ENCODE data around the gene CAVIN3. TPM values are rescaled to one million over a fixed set of nuclear protein-coding genes. Genes with fewer than 3 reads are reported as not detected.

Gene CAVIN3
- total RNA-seq, 1 experiment from 2014 or later: 18.6 TPM

DNA sequence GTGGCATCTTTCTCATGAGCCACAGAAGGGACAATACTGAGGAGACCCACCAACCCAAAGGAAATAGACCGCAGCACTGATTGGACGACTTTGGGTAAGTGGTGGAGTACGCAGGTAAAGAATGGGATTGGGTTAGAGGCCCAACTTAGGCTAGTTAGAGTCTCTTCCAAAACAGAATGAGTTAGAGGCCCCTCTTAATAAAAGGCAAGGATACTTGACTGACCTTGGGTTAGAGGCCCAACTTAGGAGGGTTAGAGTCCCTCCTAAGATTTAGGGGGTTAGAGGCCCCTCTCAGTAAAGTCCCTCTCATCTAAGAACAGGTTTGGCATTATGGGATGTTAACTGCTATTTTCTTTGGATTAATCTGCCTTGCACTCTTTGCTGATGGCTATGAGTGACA lies 36.1 kb downstream of the CAVIN3 start:
- CTCF ChIA-PET: no interaction called here
- RAD21 ChIA-PET (ENCODE audit: low non-redundant PET in 1 of 2, low total read pairs in 2 of 2, uncharacterized antibody in 2 of 2, unreplicated experiment in 2 of 2): no interaction called here

DNA sequence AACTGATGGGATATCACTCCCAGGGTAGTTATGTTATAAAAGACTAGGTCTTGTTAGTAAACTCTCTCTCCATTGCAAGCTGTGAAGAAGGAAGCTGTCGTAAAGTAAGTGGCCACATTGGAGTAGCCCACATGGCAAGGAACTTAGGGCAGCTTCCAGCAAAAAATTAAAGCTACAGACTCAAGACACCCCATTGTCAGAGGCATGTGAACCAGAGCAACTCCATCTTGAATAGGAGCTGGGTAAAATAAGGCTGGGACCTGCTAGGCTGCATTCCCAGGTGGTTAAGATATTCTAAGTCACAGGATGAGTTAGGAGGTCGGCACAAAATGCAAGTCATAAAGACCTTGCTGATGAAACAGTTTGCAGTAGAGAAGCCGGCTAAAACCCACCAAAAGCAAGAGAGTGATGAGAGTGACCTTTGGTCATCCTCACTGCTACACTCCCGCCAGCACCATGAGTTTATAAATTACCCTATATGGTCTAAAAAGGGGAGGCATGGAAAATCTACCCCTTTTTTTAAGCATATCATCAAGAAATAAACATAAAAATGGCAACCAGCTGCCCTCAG lies 36.8 kb downstream of the CAVIN3 start:
- CTCF ChIA-PET: interaction anchor here (2.4 to 3.9 kb wide), 4 partner anchors 9 to 80 kb away, joined by 12 to 22 read pairs (median 13); no protein-coding TSS in a partner anchor
- no peaks in the 10 kb centered on the region for H3K36me3 ChIP-seq (ENCODE audit: control insufficient read depth in 1 of 2, insufficient read depth in 2 of 2, low read length in 2 of 2)
- RAD21 ChIA-PET (ENCODE audit: low non-redundant PET in 1 of 2, low total read pairs in 2 of 2, uncharacterized antibody in 2 of 2, unreplicated experiment in 2 of 2): no interaction called here
- TF ChIP-seq, protein P1, sequence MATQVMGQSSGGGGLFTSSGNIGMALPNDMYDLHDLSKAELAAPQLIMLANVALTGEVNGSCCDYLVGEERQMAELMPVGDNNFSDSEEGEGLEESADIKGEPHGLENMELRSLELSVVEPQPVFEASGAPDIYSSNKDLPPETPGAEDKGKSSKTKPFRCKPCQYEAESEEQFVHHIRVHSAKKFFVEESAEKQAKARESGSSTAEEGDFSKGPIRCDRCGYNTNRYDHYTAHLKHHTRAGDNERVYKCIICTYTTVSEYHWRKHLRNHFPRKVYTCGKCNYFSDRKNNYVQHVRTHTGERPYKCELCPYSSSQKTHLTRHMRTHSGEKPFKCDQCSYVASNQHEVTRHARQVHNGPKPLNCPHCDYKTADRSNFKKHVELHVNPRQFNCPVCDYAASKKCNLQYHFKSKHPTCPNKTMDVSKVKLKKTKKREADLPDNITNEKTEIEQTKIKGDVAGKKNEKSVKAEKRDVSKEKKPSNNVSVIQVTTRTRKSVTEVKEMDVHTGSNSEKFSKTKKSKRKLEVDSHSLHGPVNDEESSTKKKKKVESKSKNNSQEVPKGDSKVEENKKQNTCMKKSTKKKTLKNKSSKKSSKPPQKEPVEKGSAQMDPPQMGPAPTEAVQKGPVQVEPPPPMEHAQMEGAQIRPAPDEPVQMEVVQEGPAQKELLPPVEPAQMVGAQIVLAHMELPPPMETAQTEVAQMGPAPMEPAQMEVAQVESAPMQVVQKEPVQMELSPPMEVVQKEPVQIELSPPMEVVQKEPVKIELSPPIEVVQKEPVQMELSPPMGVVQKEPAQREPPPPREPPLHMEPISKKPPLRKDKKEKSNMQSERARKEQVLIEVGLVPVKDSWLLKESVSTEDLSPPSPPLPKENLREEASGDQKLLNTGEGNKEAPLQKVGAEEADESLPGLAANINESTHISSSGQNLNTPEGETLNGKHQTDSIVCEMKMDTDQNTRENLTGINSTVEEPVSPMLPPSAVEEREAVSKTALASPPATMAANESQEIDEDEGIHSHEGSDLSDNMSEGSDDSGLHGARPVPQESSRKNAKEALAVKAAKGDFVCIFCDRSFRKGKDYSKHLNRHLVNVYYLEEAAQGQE (IDR thresholded peaks at IDR 0.05; ENCODE audit: low read depth): no peak
- TF ChIP-seq ELF1 (IDR thresholded peaks at IDR 0.05; ENCODE audit: borderline replicate concordance, low read depth): no peak
- TF ChIP-seq SRF (IDR thresholded peaks at IDR 0.05; ENCODE audit: low read depth): no peak
- no peak for TF ChIP-seq ZFX (IDR thresholded peaks at IDR 0.05)
- no peak for TF ChIP-seq EZH2 (IDR thresholded peaks at IDR 0.05)
- TF ChIP-seq SIN3A (IDR thresholded peaks at IDR 0.05; ENCODE audit: low read depth): no peak
- no peak for TF ChIP-seq CEBPB (IDR thresholded peaks at IDR 0.05; ENCODE audit: low read depth)
- no peak for TF ChIP-seq POLR2A (IDR thresholded peaks at IDR 0.05; ENCODE audit: borderline replicate concordance, extremely low read depth, insufficient read depth, insufficient read length)
- no peak for TF ChIP-seq ZNF274 (IDR thresholded peaks at IDR 0.05; ENCODE audit: low read depth, low read length)
- no peak for TF ChIP-seq SP1 (IDR thresholded peaks at IDR 0.05; ENCODE audit: low read depth)
- TF ChIP-seq EGR1 (IDR thresholded peaks at IDR 0.05; ENCODE audit: low read depth): no peak
- no peak for TF ChIP-seq POLR2AphosphoS5 (IDR thresholded peaks at IDR 0.05; ENCODE audit: low read depth, low read length)

More for the DNA sequence above, 36.1 kb downstream of the CAVIN3 start:
- Histone ChIP-seq H2AFZ (ENCODE audit: low read depth, low read length, poor library complexity, severe bottlenecking) (no peak overlapping the region), H3K36me3 (ENCODE audit: control insufficient read depth in 1 of 2, insufficient read depth in 2 of 2, low read length in 2 of 2) (no peaks in the 10 kb centered on the region), H3K79me2 (ENCODE audit: insufficient read depth, low read length) (no peaks in the 10 kb centered on the region), H3K4me2 (ENCODE audit: low read length) (no peak overlapping the region), H3K27me3 (ENCODE audit: insufficient read depth, low read length) (peaks cover 36% of the 10 kb centered on the region), H3K27ac (ENCODE audit: low read depth, low read length) (no peak overlapping the region), H3K4me1 (ENCODE audit: control insufficient read depth in 1 of 2, insufficient read depth in 2 of 2, low read length in 2 of 2) (peaks cover 0 to 10% of the 10 kb centered on the region in 2 experiments; a peak in 3 of 4 replicates), H4K20me1 (ENCODE audit: insufficient read depth) (no peaks in the 10 kb centered on the region), H3K4me3 (replicated peaks in 1 of 2; ENCODE audit: low read depth in 1 of 2, low read length in 2 of 2) (no peak overlapping the region), H3K9me2 (ENCODE audit: insufficient read depth) (no peaks in the 10 kb centered on the region), H3K9me3 (ENCODE audit: control insufficient read depth in 1 of 2, insufficient read depth in 1 of 2, low read depth in 1 of 2, low read length in 2 of 2) (no peaks in the 10 kb centered on the region), H3K9ac (ENCODE audit: low read length) (no peak overlapping the region)
- POLR2A ChIA-PET: no interaction called here
- ATAC-seq (no peak), DNase-seq (ENCODE audit: low read depth, low spot score) (no peak)
- TF ChIP-seq TCF7L2 (IDR thresholded peaks at IDR 0.05; ENCODE audit: borderline replicate concordance, extremely low read depth, insufficient read depth, insufficient read length) (no peak), POLR2A (IDR thresholded peaks at IDR 0.05; ENCODE audit: borderline replicate concordance, extremely low read depth, insufficient read depth, insufficient read length) (no peak), EZH2 (IDR thresholded peaks at IDR 0.05) (no peak), CEBPB (IDR thresholded peaks at IDR 0.05; ENCODE audit: low read depth) (no peak), YY1 (IDR thresholded peaks at IDR 0.05; ENCODE audit: extremely low read depth, insufficient replicate concordance, low read depth, low read length) (no peak), SP1 (IDR thresholded peaks at IDR 0.05; ENCODE audit: low read depth) (no peak), CBX3 (IDR thresholded peaks at IDR 0.05; ENCODE audit: low read depth) (no peak), EZH2phosphoT487 (IDR thresholded peaks at IDR 0.05; ENCODE audit: borderline replicate concordance) (no peak)
- TF ChIP-seq, protein P2, sequence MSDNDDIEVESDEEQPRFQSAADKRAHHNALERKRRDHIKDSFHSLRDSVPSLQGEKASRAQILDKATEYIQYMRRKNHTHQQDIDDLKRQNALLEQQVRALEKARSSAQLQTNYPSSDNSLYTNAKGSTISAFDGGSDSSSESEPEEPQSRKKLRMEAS (IDR thresholded peaks at IDR 0.05): no peak
- TF ChIP-seq, protein P3, sequence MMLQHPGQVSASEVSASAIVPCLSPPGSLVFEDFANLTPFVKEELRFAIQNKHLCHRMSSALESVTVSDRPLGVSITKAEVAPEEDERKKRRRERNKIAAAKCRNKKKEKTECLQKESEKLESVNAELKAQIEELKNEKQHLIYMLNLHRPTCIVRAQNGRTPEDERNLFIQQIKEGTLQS (IDR thresholded peaks at IDR 0.05): no peak
- BruUV-seq (replicated peaks): no TSS peak
- intact Hi-C loops (cut with micrococcal nuclease): no loop called here

More for the DNA sequence above, 36.8 kb downstream of the CAVIN3 start:
- no TSS peak for BruUV-seq (replicated peaks)
- H4K20me1 ChIP-seq (ENCODE audit: insufficient read depth): no peaks in the 10 kb centered on the region
- ATAC-seq (no peak), DNase-seq (ENCODE audit: low read depth, low spot score) (no peak)
- no peaks in the 10 kb centered on the region for H3K79me2 ChIP-seq (ENCODE audit: insufficient read depth, low read length)
- no peaks in the 10 kb centered on the region for H3K9me2 ChIP-seq (ENCODE audit: insufficient read depth)
- H3K27ac ChIP-seq (ENCODE audit: low read depth, low read length): no peak overlapping the region
- H3K4me1 ChIP-seq (ENCODE audit: control insufficient read depth in 1 of 2, insufficient read depth in 2 of 2, low read length in 2 of 2): peaks cover 0 to 9% of the 10 kb centered on the region in 2 experiments; a peak in 3 of 4 replicates
- no peaks in the 10 kb centered on the region for H3K9me3 ChIP-seq (ENCODE audit: control insufficient read depth in 1 of 2, insufficient read depth in 1 of 2, low read depth in 1 of 2, low read length in 2 of 2)
- intact Hi-C loops (cut with micrococcal nuclease): no loop called here
- no peak overlapping the region for H3K4me2 ChIP-seq (ENCODE audit: low read length)
- POLR2A ChIA-PET: interaction anchor here (2.0 kb wide), 1 partner anchor 33 kb away, joined by 5 read pairs; no protein-coding TSS in a partner anchor
- H3K27me3 ChIP-seq (ENCODE audit: insufficient read depth, low read length): peaks cover 31% of the 10 kb centered on the region
- H3K4me3 ChIP-seq (replicated peaks in 1 of 2; ENCODE audit: low read depth in 1 of 2, low read length in 2 of 2): no peak overlapping the region
- H2AFZ ChIP-seq (ENCODE audit: low read depth, low read length, poor library complexity, severe bottlenecking): no peak overlapping the region
- no peak overlapping the region for H3K9ac ChIP-seq (ENCODE audit: low read length)

Measured in HCT116 (cell line).